ENCODE data around the gene MSANTD2.

Gene MSANTD2

DNA sequence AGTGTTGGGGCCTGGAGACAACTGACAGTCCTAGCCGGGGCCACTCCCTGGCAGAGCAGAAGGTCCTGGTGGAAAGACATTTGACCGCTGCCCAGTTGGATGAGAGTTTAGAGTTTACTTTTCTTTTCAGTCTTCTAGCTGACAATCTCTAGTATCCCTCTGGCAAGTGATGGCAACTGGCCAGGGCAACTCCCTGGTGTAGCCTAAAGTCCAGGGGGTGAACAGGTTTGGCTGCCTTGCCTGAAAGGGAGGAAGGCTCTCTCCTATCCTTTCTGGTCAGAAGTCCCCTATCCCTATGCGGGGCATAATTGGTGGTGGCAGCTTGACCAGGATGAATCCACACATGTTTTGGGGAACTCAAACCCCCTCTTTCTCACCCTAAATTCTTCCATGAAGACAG, 16.8 kb upstream of the MSANTD2 start:
- Mint-ChIP-seq H3K9me3 (no peaks in the 10 kb centered on the region), H3K4me3 (no peak overlapping the region), H3K27ac (no peak overlapping the region), H3K36me3 (ENCODE audit: low read depth) (no peaks in the 10 kb centered on the region), H3K27me3 (ENCODE audit: low read depth) (peaks cover 33% of the 10 kb centered on the region), H3K4me1 (no peaks in the 10 kb centered on the region)
- TF ChIP-seq, protein P1, sequence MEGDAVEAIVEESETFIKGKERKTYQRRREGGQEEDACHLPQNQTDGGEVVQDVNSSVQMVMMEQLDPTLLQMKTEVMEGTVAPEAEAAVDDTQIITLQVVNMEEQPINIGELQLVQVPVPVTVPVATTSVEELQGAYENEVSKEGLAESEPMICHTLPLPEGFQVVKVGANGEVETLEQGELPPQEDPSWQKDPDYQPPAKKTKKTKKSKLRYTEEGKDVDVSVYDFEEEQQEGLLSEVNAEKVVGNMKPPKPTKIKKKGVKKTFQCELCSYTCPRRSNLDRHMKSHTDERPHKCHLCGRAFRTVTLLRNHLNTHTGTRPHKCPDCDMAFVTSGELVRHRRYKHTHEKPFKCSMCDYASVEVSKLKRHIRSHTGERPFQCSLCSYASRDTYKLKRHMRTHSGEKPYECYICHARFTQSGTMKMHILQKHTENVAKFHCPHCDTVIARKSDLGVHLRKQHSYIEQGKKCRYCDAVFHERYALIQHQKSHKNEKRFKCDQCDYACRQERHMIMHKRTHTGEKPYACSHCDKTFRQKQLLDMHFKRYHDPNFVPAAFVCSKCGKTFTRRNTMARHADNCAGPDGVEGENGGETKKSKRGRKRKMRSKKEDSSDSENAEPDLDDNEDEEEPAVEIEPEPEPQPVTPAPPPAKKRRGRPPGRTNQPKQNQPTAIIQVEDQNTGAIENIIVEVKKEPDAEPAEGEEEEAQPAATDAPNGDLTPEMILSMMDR (IDR thresholded peaks at IDR 0.05; ENCODE audit: unreplicated experiment in 3 of 3): no peak

DNA sequence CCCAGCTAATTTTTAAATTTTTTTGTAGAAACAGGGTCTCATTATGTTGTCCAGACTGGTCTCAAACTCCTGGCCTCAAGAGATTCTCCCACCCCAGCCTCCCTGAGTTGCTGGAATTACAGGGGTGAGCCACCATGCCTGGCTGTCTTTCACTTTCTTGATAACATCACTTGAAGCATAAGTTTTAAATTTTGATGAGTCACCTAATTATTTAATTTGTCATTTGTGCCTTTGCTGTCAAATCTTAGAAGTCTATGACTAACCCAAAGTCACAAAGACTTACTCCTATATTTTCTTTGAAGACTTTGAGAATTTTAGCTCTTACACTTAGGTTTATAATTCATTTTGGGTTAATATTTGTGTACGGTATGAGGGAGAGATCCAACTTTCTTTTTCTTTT, 14.5 kb upstream of the MSANTD2 start:
- TF ChIP-seq, protein P1 (IDR thresholded peaks at IDR 0.05; ENCODE audit: unreplicated experiment in 3 of 3): no peak
- Mint-ChIP-seq H3K4me3 (no peak overlapping the region), H3K27me3 (ENCODE audit: low read depth) (peaks cover 33% of the 10 kb centered on the region), H3K9me3 (no peaks in the 10 kb centered on the region), H3K4me1 (no peaks in the 10 kb centered on the region), H3K27ac (no peak overlapping the region), H3K36me3 (ENCODE audit: low read depth) (no peaks in the 10 kb centered on the region)

DNA sequence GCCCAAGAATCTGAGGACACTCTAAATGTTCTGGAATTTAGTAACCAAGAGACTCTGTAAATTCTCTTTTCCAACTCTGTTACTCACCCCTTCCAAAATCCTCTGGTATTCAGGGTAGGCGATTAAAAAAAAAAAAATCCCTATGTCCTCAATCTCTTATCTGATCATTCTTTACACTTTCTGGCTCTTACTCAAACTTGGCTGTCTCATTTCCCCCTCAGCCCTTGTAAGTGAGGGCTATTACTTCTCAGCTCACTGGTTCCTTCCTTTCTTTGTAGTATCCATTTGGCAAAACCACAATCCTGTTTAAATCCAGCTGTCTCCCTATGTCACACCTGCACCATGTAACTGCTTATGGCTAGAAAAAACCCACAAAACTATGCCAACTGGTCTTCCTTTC, 12.7 kb upstream of the MSANTD2 start:
- Mint-ChIP-seq H3K4me1 (no peaks in the 10 kb centered on the region), H3K9me3 (no peaks in the 10 kb centered on the region), H3K27ac (no peak overlapping the region), H3K36me3 (ENCODE audit: low read depth) (no peaks in the 10 kb centered on the region), H3K4me3 (no peak overlapping the region), H3K27me3 (ENCODE audit: low read depth) (peaks cover 19% of the 10 kb centered on the region)
- TF ChIP-seq, protein P1 (IDR thresholded peaks at IDR 0.05; ENCODE audit: unreplicated experiment in 3 of 3): no peak

DNA sequence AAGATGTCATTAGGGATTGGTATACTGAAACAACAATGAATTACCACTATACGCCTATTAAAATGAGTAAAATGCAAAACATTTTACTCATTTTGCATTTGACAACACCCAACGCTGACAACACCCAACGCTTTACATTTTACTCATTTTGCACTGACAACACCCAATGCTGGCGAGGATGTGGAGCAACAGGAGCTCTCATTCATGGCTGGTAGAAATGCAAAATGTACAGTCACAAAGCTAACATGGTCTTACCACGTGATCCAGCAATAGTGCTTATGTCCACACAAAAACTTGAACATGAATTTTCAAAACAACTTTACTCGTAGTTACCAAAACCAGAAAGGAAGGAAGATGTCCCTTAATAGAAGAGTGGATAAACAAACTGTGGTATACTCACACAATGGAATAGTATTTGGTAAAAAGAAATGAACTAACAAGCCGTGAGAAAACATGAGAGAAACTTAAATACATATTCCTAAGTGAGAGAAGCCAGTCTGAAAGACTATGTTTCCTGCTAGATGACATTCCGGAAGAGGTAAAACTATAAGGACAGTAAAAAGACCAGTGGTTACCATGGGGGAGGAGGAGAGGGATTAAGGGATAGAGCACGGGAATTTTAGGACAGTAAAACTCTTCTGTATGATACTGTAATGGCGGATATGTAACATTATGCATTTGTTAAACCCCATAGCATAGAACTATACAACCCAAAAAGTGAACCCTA, 11.4 kb upstream of the MSANTD2 start:
- H3K9me3 Mint-ChIP-seq: no peaks in the 10 kb centered on the region
- TF ChIP-seq, protein P1 (IDR thresholded peaks at IDR 0.05; ENCODE audit: unreplicated experiment in 3 of 3): no peak
- H3K4me3 Mint-ChIP-seq: no peak overlapping the region

DNA sequence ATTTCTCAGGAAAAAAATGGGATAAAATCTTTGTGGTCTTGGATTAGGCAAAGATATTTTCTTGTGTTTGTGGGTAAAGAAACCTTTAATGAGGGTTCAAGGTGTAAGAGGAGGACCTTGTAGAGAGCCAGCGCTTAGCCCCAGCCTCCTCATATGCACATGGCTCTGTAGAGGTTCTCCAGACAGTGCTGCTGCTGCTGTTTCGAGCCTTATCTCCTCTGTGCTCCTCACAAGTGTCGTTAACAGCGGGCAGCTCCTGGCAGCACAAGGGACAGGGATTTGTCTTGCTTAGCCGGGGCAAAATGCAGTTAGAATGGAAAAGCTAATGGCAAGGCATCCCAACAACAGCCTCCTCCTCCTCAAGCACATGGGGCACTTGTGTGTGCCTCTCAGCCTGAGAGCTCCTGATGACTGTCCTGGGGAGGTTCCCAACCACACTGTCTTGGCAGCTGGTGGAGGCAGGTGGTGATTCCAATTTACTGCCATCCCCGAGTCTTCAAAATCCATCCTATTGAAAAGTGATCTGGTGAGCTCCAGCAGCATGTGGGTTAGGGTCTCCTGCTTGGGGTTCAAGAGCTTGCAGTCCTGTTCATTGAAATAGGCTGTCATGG, 7.6 kb upstream of the MSANTD2 start:
- H3K27me3 Mint-ChIP-seq (ENCODE audit: low read depth): no peaks in the 10 kb centered on the region
- no peak overlapping the region for H3K27ac Mint-ChIP-seq
- TF ChIP-seq, protein P1 (IDR thresholded peaks at IDR 0.05; ENCODE audit: unreplicated experiment in 3 of 3): no peak
- H3K9me3 Mint-ChIP-seq: no peaks in the 10 kb centered on the region
- H3K36me3 Mint-ChIP-seq (ENCODE audit: low read depth): peaks cover 18% of the 10 kb centered on the region
- H3K4me1 Mint-ChIP-seq: no peaks in the 10 kb centered on the region
- no peak overlapping the region for H3K4me3 Mint-ChIP-seq

More for the DNA sequence above, 11.4 kb upstream of the MSANTD2 start:
- no peaks in the 10 kb centered on the region for H3K4me1 Mint-ChIP-seq
- no peak overlapping the region for H3K27ac Mint-ChIP-seq
- H3K36me3 Mint-ChIP-seq (ENCODE audit: low read depth): no peaks in the 10 kb centered on the region
- H3K27me3 Mint-ChIP-seq (ENCODE audit: low read depth): peaks cover 8% of the 10 kb centered on the region

DNA sequence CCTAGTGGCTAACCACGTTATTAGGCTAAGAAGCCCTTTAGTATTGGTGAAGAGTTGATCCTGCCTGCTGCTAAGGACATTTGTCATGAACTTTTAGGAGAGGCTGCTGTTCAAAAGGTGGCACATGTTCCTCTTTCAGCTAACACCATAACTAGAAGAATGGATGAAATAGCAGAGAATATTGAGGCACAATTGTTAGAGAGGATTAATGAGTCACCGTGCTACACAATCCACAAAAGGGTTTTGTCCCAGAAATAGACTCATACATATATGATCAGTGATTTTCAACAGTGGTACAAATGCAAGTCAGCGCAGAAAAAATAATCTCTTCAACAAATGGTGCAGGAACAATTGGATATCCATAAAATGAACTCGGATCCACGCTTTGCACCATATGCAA, 7.0 kb upstream of the MSANTD2 start:
- TF ChIP-seq, protein P1 (IDR thresholded peaks at IDR 0.05; ENCODE audit: unreplicated experiment in 3 of 3): no peak
- H3K4me3 Mint-ChIP-seq: no peak overlapping the region
- no peaks in the 10 kb centered on the region for H3K27me3 Mint-ChIP-seq (ENCODE audit: low read depth)
- H3K4me1 Mint-ChIP-seq: no peaks in the 10 kb centered on the region
- peaks cover 18% of the 10 kb centered on the region for H3K36me3 Mint-ChIP-seq (ENCODE audit: low read depth)
- H3K27ac Mint-ChIP-seq: no peak overlapping the region
- H3K9me3 Mint-ChIP-seq: no peaks in the 10 kb centered on the region
